Measurements from ENCODE around the gene BRMS1L. TPM values are rescaled to one million over a fixed set of nuclear protein-coding genes. Genes with fewer than 3 reads are reported as not detected.
"Not testable (repeated sequence)": the region's sequence is repeated elsewhere in the genome, so short reads cannot be mapped to it uniquely, and the experiment has no call there.

BRMS1L gene
- 1 to 10 TPM; 3.4 to 3.8 TPM for total RNA-seq

GRCh38 chr14:35826218-35826951 lies at the start of gene BRMS1L:
Gene BRMS1L, plus strand, starts transcription at chr14:35826338. Its CDS starts 179 bp downstream, at chr14:35826517.
- peak; percentile 97 for DNase-seq
- Histone ChIP-seq H3K9me3 (no peaks in the 10 kb centered on the region), H3K4me3 (peak within 1 kb of the TSS; percentile 82), H3K27ac (peak within 1 kb of the TSS; percentile 98), H3K27me3 (no peaks in the 10 kb centered on the region), H3K9ac (ENCODE audit: low read depth in 2 of 2, low read length in 2 of 2) (peak within 1 kb of the TSS; percentile 73 to 94), H3K36me3 (no peaks in the 10 kb centered on the region), H3K4me1 (peaks cover 4% of the 10 kb centered on the region)
- intact Hi-C loops (cut with DNase I) = no loop called here
- TF ChIP-seq, protein P1, sequence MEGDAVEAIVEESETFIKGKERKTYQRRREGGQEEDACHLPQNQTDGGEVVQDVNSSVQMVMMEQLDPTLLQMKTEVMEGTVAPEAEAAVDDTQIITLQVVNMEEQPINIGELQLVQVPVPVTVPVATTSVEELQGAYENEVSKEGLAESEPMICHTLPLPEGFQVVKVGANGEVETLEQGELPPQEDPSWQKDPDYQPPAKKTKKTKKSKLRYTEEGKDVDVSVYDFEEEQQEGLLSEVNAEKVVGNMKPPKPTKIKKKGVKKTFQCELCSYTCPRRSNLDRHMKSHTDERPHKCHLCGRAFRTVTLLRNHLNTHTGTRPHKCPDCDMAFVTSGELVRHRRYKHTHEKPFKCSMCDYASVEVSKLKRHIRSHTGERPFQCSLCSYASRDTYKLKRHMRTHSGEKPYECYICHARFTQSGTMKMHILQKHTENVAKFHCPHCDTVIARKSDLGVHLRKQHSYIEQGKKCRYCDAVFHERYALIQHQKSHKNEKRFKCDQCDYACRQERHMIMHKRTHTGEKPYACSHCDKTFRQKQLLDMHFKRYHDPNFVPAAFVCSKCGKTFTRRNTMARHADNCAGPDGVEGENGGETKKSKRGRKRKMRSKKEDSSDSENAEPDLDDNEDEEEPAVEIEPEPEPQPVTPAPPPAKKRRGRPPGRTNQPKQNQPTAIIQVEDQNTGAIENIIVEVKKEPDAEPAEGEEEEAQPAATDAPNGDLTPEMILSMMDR (IDR thresholded peaks at IDR 0.05) = no peak

- intact Hi-C loops (cut with DNase I) = no loop called here
- no peaks in the 10 kb centered on the region for H3K4me1 ChIP-seq
- DNase-seq = no peak
- peaks cover 1% of the 10 kb centered on the region for H3K36me3 ChIP-seq
- H3K27me3 ChIP-seq = no peaks in the 10 kb centered on the region
- no peak overlapping the region for H3K4me3 ChIP-seq
- no peak overlapping the region for H3K27ac ChIP-seq
- H3K9me3 ChIP-seq = no peaks in the 10 kb centered on the region
- TF ChIP-seq, protein P1 (IDR thresholded peaks at IDR 0.05) = no peak
- no peak overlapping the region for H3K9ac ChIP-seq (ENCODE audit: low read depth in 2 of 2, low read length in 2 of 2)
Observed at GRCh38 chr14:35776823-35777222, 49.3 kb upstream of the BRMS1L start.

DNA sequence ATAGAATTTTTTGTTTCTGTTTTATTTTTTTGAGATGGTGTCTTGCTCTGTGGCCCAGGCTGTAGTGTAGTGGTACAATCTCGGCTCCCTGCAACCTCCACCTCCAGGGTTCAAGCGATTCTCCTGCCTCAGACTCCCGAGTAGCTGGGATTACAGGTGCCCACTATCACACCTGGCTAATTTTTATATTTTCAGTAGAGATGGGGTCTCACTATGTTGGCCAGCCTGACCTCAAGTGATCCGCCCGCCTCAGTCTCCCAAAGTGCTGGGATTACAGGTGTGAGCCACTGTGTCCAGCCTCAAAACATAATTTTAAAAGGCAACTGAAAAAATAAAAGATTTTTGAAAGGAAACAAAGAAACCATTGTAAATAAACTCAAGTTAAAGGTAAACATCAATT lies 48.6 kb upstream of the BRMS1L start:
- H3K9ac ChIP-seq (ENCODE audit: low read depth in 2 of 2, low read length in 2 of 2); H3K4me3 ChIP-seq; H3K27ac ChIP-seq; H3K36me3 ChIP-seq; H3K4me1 ChIP-seq; H3K9me3 ChIP-seq; intact Hi-C loops (cut with DNase I); DNase-seq; H3K27me3 ChIP-seq: not testable (repeated sequence)

GRCh38 chr14:35779368-35779767 lies 46.8 kb upstream of the BRMS1L start:
- no peak overlapping the region for H3K9ac ChIP-seq (ENCODE audit: low read depth in 2 of 2, low read length in 2 of 2)
- no peaks in the 10 kb centered on the region for H3K4me1 ChIP-seq
- H3K27me3 ChIP-seq = no peaks in the 10 kb centered on the region
- no peak for DNase-seq
- no peaks in the 10 kb centered on the region for H3K36me3 ChIP-seq
- no peak overlapping the region for H3K4me3 ChIP-seq
- H3K27ac ChIP-seq = no peak overlapping the region
- H3K9me3 ChIP-seq = no peaks in the 10 kb centered on the region
- TF ChIP-seq, protein P1 (IDR thresholded peaks at IDR 0.05) = no peak
- intact Hi-C loops (cut with DNase I) = no loop called here

DNA sequence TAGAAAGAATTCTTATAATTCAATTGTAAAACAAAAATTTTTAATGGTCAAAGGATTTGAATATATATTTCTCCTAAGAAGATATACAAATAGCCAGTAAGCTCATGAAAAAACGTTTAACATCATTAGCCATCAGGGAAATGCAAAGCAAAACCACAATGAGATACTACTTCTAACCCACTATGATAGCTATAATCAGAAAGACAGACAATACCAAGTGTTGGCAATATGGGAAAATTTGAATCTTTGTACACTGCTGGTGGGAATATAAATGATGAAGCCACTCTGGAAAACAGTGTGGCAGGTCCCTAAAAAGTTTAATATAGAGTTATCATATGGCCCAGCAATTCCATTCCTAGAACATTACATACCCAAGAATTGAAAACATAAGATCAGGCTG lies 42.4 kb upstream of the BRMS1L start:
- TF ChIP-seq, protein P1 (IDR thresholded peaks at IDR 0.05) = no peak
- H3K9ac ChIP-seq (ENCODE audit: low read depth in 2 of 2, low read length in 2 of 2) = no peak overlapping the region
- no peak overlapping the region for H3K4me3 ChIP-seq
- no peaks in the 10 kb centered on the region for H3K9me3 ChIP-seq
- H3K27ac ChIP-seq = no peak overlapping the region
- H3K36me3 ChIP-seq = no peaks in the 10 kb centered on the region
- intact Hi-C loops (cut with DNase I) = no loop called here
- H3K27me3 ChIP-seq = no peaks in the 10 kb centered on the region
- DNase-seq = no peak
- H3K4me1 ChIP-seq = no peaks in the 10 kb centered on the region

DNA sequence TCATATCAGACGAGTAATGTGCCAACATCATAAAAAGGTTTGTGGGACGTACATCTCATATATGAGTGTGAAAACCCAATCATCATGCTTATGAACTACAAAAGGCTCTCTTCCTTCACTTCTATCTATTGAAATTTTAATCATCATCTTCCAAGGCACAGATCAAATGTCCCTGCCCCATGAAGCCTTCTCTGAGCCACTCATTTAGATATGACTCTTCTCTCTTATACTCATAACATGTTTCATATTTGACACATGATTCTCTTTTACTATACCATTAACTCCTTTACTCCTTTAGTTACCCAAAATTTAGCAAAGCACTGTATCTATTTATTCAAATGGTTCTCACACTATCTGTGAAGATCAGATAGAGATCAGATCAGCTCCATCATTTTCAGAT lies 39.3 kb upstream of the BRMS1L start:
- Histone ChIP-seq H3K9ac (ENCODE audit: low read depth in 2 of 2, low read length in 2 of 2) (no peak overlapping the region), H3K4me3 (no peak overlapping the region), H3K9me3 (no peaks in the 10 kb centered on the region), H3K27ac (no peak overlapping the region), H3K27me3 (no peaks in the 10 kb centered on the region), H3K4me1 (no peaks in the 10 kb centered on the region), H3K36me3 (no peaks in the 10 kb centered on the region)
- intact Hi-C loops (cut with DNase I) = no loop called here
- TF ChIP-seq, protein P1 (IDR thresholded peaks at IDR 0.05) = no peak
- no peak for DNase-seq

Data from colonic mucosa (tissue), 4 donors.